ENCODE data around the gene ITIH2.

DNA sequence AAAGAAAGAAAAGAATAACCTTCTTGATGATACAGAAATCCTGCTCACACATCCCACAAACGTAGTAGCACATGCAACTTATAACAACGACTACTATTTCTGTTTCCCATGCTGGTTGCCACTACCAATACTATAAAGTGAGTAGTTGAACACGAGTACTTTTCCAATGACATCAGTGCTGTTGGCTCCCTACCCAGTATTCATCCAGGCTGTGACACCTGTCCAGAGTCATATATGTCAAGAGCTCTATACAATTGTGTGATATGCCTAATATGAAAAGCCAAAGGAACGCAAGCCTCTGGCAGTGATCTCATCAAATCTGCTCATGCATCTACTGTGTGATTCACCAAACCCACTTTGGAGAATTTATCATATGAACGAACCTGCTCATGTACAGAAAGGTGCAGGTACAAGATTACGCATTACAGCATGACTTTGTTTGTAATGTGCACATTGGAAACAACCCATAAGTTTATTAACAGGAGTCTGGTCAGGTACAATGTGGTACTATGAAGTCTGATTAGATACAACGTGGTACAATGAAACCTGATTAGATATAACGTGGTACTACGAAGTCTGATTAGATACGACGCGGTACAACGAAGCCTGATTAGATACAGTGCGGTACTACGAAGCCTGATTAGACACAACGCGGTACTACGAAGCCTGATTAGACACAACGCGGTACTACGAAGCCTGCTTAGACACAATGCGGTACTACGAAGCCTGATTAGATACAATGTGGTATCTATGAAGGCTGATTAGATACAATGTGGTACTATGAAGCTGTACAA, 30.6 kb upstream of the ITIH2 start:
- TF ChIP-seq, protein P1, sequence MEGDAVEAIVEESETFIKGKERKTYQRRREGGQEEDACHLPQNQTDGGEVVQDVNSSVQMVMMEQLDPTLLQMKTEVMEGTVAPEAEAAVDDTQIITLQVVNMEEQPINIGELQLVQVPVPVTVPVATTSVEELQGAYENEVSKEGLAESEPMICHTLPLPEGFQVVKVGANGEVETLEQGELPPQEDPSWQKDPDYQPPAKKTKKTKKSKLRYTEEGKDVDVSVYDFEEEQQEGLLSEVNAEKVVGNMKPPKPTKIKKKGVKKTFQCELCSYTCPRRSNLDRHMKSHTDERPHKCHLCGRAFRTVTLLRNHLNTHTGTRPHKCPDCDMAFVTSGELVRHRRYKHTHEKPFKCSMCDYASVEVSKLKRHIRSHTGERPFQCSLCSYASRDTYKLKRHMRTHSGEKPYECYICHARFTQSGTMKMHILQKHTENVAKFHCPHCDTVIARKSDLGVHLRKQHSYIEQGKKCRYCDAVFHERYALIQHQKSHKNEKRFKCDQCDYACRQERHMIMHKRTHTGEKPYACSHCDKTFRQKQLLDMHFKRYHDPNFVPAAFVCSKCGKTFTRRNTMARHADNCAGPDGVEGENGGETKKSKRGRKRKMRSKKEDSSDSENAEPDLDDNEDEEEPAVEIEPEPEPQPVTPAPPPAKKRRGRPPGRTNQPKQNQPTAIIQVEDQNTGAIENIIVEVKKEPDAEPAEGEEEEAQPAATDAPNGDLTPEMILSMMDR (IDR thresholded peaks at IDR 0.05; ENCODE audit: low read depth, low read length): no peak
- TF ChIP-seq POLR2A (IDR thresholded peaks at IDR 0.05; ENCODE audit: extremely low read depth, insufficient read length): no peak
